ENCODE data around the gene METRN. TPM values are rescaled to one million over a fixed set of nuclear protein-coding genes. Genes with fewer than 3 reads are reported as not detected.

The METRN gene
- total RNA-seq, 2 donors from 2014 or later = 4.5 to 8.4 TPM

GRCh38 chr16:694187-694862, 20.6 kb upstream of the METRN start:
- Mint-ChIP-seq H3K4me3 (peak overlapping the region; percentile 90), H3K4me1 (peaks cover 9% of the 10 kb centered on the region), H3K27ac (no peak overlapping the region), H3K36me3 (ENCODE audit: low read depth) (no peaks in the 10 kb centered on the region), H3K27me3 (no peaks in the 10 kb centered on the region), H3K9me3 (no peaks in the 10 kb centered on the region)
- ATAC-seq (replicated peaks) = no peak

GRCh38 chr16:694863-695354, 20.0 kb upstream of the METRN start:
- Mint-ChIP-seq H3K9me3 (no peaks in the 10 kb centered on the region), H3K36me3 (ENCODE audit: low read depth) (no peaks in the 10 kb centered on the region), H3K27me3 (no peaks in the 10 kb centered on the region), H3K27ac (peak overlapping the region; percentile 90), H3K4me1 (peaks cover 9% of the 10 kb centered on the region), H3K4me3 (peak overlapping the region; percentile 90)
- no peak for ATAC-seq (replicated peaks)

GRCh38 chr16:695355-696089, 19.4 kb upstream of the METRN start:
- H3K4me3 Mint-ChIP-seq = peak overlapping the region; percentile 90
- no peaks in the 10 kb centered on the region for H3K36me3 Mint-ChIP-seq (ENCODE audit: low read depth)
- peaks cover 9% of the 10 kb centered on the region for H3K4me1 Mint-ChIP-seq
- H3K27me3 Mint-ChIP-seq = no peaks in the 10 kb centered on the region
- H3K9me3 Mint-ChIP-seq = no peaks in the 10 kb centered on the region
- peak; percentile 86 for ATAC-seq (replicated peaks)
- peak overlapping the region; percentile 90 for H3K27ac Mint-ChIP-seq

GRCh38 chr16:698911-699671, 15.8 kb upstream of the METRN start:
- H3K4me3 Mint-ChIP-seq = peak overlapping the region; percentile 12
- no peak overlapping the region for H3K27ac Mint-ChIP-seq
- no peaks in the 10 kb centered on the region for H3K36me3 Mint-ChIP-seq (ENCODE audit: low read depth)
- ATAC-seq (replicated peaks) = no peak
- peaks cover 4% of the 10 kb centered on the region for H3K27me3 Mint-ChIP-seq
- H3K4me1 Mint-ChIP-seq = no peaks in the 10 kb centered on the region
- H3K9me3 Mint-ChIP-seq = no peaks in the 10 kb centered on the region

GRCh38 chr16:700684-701584, 14.0 kb upstream of the METRN start:
- Mint-ChIP-seq H3K27me3 (peaks cover 4% of the 10 kb centered on the region), H3K27ac (no peak overlapping the region), H3K4me3 (no peak overlapping the region), H3K36me3 (ENCODE audit: low read depth) (no peaks in the 10 kb centered on the region), H3K9me3 (no peaks in the 10 kb centered on the region), H3K4me1 (no peaks in the 10 kb centered on the region)
- ATAC-seq (replicated peaks) = peak; percentile 41

- Mint-ChIP-seq H3K9me3 (no peaks in the 10 kb centered on the region), H3K27ac (no peak overlapping the region), H3K4me1 (no peaks in the 10 kb centered on the region), H3K36me3 (ENCODE audit: low read depth) (no peaks in the 10 kb centered on the region), H3K4me3 (no peak overlapping the region), H3K27me3 (peaks cover 8% of the 10 kb centered on the region)
- ATAC-seq (replicated peaks) = no peak
These were observed 12.6 kb upstream of the METRN start for GRCh38 chr16:702341-702740.

- Mint-ChIP-seq H3K36me3 (ENCODE audit: low read depth) (no peaks in the 10 kb centered on the region), H3K27me3 (peaks cover 16% of the 10 kb centered on the region), H3K9me3 (no peaks in the 10 kb centered on the region), H3K4me3 (no peak overlapping the region), H3K4me1 (no peaks in the 10 kb centered on the region), H3K27ac (no peak overlapping the region)
- no peak for ATAC-seq (replicated peaks)
These were observed 11.5 kb upstream of the METRN start for GRCh38 chr16:703406-703805.

GRCh38 chr16:704047-704446, 10.9 kb upstream of the METRN start:
- H3K36me3 Mint-ChIP-seq (ENCODE audit: low read depth) = no peaks in the 10 kb centered on the region
- no peaks in the 10 kb centered on the region for H3K9me3 Mint-ChIP-seq
- no peak overlapping the region for H3K27ac Mint-ChIP-seq
- H3K4me3 Mint-ChIP-seq = no peak overlapping the region
- H3K4me1 Mint-ChIP-seq = no peaks in the 10 kb centered on the region
- no peak for ATAC-seq (replicated peaks)
- peaks cover 16% of the 10 kb centered on the region for H3K27me3 Mint-ChIP-seq

- H3K4me3 Mint-ChIP-seq = no peak overlapping the region
- peaks cover 16% of the 10 kb centered on the region for H3K27me3 Mint-ChIP-seq
- no peak for ATAC-seq (replicated peaks)
- no peak overlapping the region for H3K27ac Mint-ChIP-seq
- no peaks in the 10 kb centered on the region for H3K9me3 Mint-ChIP-seq
- no peaks in the 10 kb centered on the region for H3K4me1 Mint-ChIP-seq
- no peaks in the 10 kb centered on the region for H3K36me3 Mint-ChIP-seq (ENCODE audit: low read depth)
These were observed 10.2 kb upstream of the METRN start for GRCh38 chr16:704552-705380.

GRCh38 chr16:705431-706188, 9.3 kb upstream of the METRN start, which contains the start of gene FBXL16:
Gene FBXL16, minus strand, starts transcription at chr16:705801. Its CDS starts 8,396 bp downstream, at chr16:697405.
- no peak within 1 kb of the TSS for H3K27ac Mint-ChIP-seq
- H3K36me3 Mint-ChIP-seq (ENCODE audit: low read depth) = no peaks in the 10 kb centered on the region
- H3K4me3 Mint-ChIP-seq = no peak within 1 kb of the TSS
- H3K4me1 Mint-ChIP-seq = no peaks in the 10 kb centered on the region
- no peaks in the 10 kb centered on the region for H3K9me3 Mint-ChIP-seq
- no peak for ATAC-seq (replicated peaks)
- H3K27me3 Mint-ChIP-seq = peaks cover 16% of the 10 kb centered on the region

- Mint-ChIP-seq H3K9me3 (no peaks in the 10 kb centered on the region), H3K27me3 (peaks cover 16% of the 10 kb centered on the region), H3K4me3 (no peak overlapping the region)
These were observed 8.5 kb upstream of the METRN start for GRCh38 chr16:706189-707061.

GRCh38 chr16:707062-707538, 7.8 kb upstream of the METRN start:
- H3K27me3 Mint-ChIP-seq = peaks cover 16% of the 10 kb centered on the region
- H3K4me1 Mint-ChIP-seq = no peaks in the 10 kb centered on the region
- ATAC-seq (replicated peaks) = no peak
- H3K4me3 Mint-ChIP-seq = no peak overlapping the region
- H3K27ac Mint-ChIP-seq = no peak overlapping the region
- H3K9me3 Mint-ChIP-seq = no peaks in the 10 kb centered on the region
- no peaks in the 10 kb centered on the region for H3K36me3 Mint-ChIP-seq (ENCODE audit: low read depth)

More at GRCh38 chr16:706189-707061, 8.5 kb upstream of the METRN start:
- Mint-ChIP-seq H3K4me1 (no peaks in the 10 kb centered on the region), H3K27ac (no peak overlapping the region), H3K36me3 (ENCODE audit: low read depth) (no peaks in the 10 kb centered on the region)
- no peak for ATAC-seq (replicated peaks)

Data from activated T-helper 17 cell treated with anti-CD3 and anti-CD28 coated beads, Interleukin-2, amount 50 U/mL, for 72 hours (primary cell).